Lung microvascular endothelial cell (primary cell): ENCODE measurements around the gene HNRNPM. TPM values are rescaled to one million over a fixed set of nuclear protein-coding genes. Genes with fewer than 3 reads are reported as not detected.

Source experiments
- DNase-seq, 2 donors: peaks; one replicate each; pipeline versions ENCODE4 v3.0.0 to v3.0.0-alpha.2; 2010; ENCODE audit warnings: low read depth in 2 of 2
- total RNA-seq: library from RNA; depleted of rRNA; stranded (reverse); fragments of >200 nt; gene quantifications from 2 replicates; pipeline ENCODE4 v1.2.1, GENCODE V29; 2014

The HNRNPM gene
- total RNA-seq, 1 donor from 2014 or later = 45.8 TPM

- no peak for DNase-seq
These were observed 14.3 kb downstream of the HNRNPM start for GRCh38 chr19:8459095-8459494.

- peak; percentile 16 to 32 for DNase-seq
These were observed 14.9 kb downstream of the HNRNPM start for GRCh38 chr19:8459520-8460270.

GRCh38 chr19:8460516-8461298, 15.9 kb downstream of the HNRNPM start:
- DNase-seq = no peak

DNA sequence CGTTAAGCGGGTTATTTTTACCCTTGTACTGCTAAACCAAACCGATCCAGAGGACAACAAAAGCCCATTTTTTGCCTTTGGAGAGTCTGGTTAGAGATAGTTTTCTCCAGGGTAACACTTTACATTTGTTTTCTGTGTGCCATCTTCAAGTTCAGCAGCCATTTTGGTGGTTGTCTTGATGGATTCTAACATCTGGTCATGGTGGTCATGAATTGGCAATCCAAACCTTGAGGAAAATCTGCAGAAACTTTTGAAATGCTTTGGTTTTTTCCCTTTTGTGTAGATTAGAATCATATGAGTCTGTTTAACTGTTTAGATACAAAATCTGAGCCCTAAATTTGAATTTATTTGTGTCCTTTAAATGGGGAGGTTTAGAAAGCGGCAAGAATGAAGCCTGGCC, 16.6 kb downstream of the HNRNPM start:
- DNase-seq = no peak

DNA sequence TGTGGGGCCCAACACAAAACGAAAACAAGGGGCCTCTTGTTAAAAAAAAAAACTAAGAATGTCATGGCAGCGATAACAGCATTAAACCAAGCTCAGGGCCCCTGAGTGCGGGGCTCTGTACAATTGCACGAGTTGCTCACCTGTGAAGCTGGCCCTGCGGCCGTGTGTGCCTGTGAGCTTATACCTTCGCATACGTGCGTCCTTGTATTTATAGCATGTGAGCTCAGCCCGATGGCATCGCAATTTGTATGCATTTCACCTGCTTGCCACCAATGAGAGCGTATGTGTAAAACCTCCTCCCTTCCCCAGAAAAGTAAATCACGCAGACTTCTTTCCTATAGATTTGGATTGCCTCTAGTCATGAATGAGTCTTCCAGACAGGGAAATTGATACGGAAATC, 17.1 kb downstream of the HNRNPM start:
- DNase-seq = no peak

- DNase-seq = no peak
These were observed 17.8 kb downstream of the HNRNPM start for GRCh38 chr19:8462571-8462970.

DNA sequence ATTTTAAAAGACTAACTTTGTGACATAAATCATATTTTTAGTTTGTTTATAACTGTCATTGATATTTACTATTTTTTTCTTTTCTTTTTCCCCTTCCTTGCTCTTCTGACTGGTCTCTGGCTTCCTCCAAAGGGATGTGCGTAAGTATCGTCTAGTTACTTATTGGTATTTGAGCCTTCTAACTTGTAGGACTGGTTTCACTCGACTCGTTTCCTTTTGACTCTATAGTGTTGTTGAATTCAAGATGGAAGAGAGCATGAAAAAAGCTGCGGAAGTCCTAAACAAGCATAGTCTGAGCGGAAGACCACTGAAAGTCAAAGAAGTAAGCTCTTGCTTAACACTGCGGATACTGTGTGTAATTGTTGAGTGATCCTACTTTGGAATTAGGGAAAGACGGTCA, 18.6 kb downstream of the HNRNPM start:
- no peak for DNase-seq

GRCh38 chr19:8466018-8466417, 21.2 kb downstream of the HNRNPM start:
- no peak for DNase-seq

- no peak for DNase-seq
These were observed 23.3 kb downstream of the HNRNPM start for GRCh38 chr19:8468124-8468523.

DNA sequence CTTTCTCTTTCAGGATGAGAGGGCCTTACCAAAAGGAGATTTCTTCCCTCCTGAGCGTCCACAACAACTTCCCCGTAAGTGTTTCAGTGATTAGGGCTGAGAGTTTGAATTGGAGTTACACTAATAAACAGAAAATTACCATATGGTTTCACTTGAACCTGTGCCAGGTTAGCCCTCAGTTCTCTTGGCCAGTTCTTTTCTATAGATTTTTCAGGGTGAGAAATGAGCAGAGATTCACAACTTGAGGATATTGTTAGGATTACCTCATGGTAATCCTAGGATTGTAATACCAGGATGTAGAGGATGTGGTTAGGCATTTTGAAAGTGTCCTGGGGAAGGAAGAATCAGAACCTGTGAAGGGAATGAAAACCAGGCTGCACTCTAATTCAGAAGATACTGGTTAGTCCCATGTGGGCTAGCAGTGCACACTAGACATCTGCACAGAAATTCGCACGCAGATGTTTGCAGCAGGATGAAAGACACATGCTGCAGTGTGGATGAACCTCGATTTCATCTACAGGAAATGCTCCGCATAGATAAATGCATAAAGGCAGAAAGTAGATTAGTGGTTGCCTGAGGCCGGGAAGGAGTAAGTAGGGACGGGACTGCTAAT, 24.1 kb downstream of the HNRNPM start:
- no peak for DNase-seq

GRCh38 chr19:8469613-8470368, 25.0 kb downstream of the HNRNPM start:
- no peak for DNase-seq

GRCh38 chr19:8473648-8474476, 29.1 kb downstream of the HNRNPM start:
- no peak for DNase-seq

DNA sequence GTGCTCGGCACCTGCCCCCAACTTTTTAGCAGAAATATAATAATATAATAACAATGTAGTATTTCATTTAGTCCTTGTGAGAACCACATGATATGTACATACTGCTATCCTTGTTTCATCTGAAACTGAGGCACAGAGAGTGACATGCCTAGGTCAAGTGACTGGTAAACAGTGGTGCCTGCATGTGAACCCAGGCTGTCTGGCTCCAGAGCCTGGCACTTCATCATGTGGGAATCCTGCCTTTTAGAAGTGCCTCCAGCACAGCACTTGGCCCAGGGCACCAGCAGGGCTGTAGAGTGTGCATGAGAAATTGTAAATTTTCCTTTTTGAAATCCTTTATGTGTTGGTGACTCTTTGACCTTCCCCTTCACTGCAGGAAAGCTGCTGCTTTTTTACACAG, 30.2 kb downstream of the HNRNPM start:
- DNase-seq = no peak

DNA sequence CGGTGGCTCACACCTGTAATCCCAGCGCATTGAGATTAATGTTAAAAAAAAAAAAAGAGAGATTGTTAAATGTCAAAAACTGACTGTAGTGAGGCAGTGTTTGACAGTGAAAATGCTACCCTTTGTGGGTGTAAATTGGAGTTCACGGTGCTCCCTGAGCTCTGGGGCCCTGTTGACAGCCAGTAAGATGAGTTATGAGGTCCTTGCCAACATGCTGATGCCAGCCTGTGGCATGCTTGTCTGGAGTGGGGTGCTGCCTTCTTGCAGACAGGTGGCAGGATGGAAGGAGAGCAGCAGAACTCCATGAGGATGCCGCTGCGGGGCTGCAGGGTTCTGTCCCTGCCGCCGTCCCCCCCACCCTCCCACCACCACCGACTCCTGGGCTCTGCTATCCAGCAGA, 31.7 kb downstream of the HNRNPM start:
- DNase-seq = no peak

- DNase-seq = no peak
These were observed 33.1 kb downstream of the HNRNPM start for GRCh38 chr19:8477889-8478288.

GRCh38 chr19:8478598-8478997, 33.8 kb downstream of the HNRNPM start:
- no peak for DNase-seq

- no peak for DNase-seq
These were observed 36.4 kb downstream of the HNRNPM start for GRCh38 chr19:8481201-8481600.

- DNase-seq = no peak
These were observed 36.8 kb downstream of the HNRNPM start for GRCh38 chr19:8481616-8482015.

- DNase-seq = no peak
These were observed 37.9 kb downstream of the HNRNPM start for GRCh38 chr19:8482696-8483095.

DNA sequence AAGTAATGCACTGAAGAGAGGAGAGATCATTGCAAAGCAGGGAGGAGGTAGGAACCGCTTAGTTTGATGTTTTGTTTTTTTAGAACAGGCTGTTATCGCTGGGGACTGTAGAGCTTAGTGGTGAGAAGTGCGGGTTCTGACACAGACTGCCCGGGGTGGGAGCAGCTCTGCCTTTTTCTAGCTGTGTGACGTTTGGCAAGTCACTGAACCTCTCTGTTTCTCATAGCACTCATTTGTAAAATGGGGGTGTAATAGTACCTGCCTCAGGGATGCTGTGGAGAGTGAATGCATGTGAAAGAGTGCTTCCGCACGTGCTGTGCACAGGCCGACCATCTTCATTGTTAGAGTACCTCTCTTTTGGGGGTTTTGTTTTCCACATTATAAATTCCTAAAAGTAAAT, 38.4 kb downstream of the HNRNPM start:
- DNase-seq = no peak

- DNase-seq = no peak
These were observed 39.6 kb downstream of the HNRNPM start for GRCh38 chr19:8484331-8484894.
